ENCODE measurements around the gene RPL10. TPM values are rescaled to one million over a fixed set of nuclear protein-coding genes. Genes with fewer than 3 reads are reported as not detected.

RPL10 gene
- total RNA-seq, 2 donors from 2014 or later: 1,953 to 2,194 TPM

DNA sequence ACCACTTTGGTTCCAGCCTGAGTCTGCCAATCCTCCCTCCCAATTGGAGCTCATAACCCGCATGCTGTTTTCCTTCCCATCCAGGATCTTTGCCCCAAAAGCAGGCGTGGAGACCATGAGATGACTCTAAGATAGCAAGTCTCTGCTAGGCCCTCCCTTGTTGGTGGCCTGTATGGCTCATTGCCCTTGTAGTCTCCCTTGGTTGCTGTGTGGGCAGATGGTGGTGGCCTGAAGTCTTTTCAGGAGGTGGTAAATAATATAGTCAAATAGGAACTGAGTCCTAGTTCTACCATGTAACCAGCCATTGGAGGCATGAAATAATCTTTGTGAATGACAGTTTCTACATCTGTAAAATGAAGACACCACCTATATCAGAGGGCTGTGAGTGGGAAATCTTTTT lies 31.5 kb downstream of the RPL10 start:
- Mint-ChIP-seq H3K36me3 (no peaks in the 10 kb centered on the region), H3K4me3 (peak overlapping the region; percentile 84), H3K4me1 (ENCODE audit: low read depth in 2 of 2) (peaks cover 23 to 24% of the 10 kb centered on the region in 2 donors), H3K27ac (peak overlapping the region in 1 of 2 donors; percentile 84), H3K9me3 (no peaks in the 10 kb centered on the region), H3K27me3 (no peaks in the 10 kb centered on the region)
- no peak for DNase-seq (ENCODE audit: low spot score)
- ATAC-seq: no peak

DNA sequence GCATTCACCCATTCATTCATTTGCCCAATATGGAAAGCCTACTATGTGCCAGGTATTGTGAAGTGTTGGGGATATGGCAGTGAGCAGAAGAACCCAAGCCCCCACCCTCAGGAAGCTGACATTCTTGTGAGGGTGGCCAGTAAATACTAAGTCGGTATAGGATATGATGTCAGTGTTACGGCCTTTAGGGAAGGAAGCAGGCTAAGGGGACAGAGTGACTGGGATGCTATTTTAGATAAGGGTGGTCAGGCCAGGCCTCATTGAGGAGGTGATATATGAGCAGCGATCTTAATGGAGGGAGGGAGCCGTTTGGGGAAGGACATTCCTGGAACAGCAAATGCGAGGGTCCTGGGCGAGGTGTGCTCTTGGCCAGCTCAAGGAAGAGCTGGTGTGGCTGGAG lies 32.3 kb downstream of the RPL10 start:
- H3K36me3 Mint-ChIP-seq: no peaks in the 10 kb centered on the region
- DNase-seq (ENCODE audit: low spot score) (no peak), ATAC-seq (no peak)
- H3K4me3 Mint-ChIP-seq: peak overlapping the region; percentile 82
- H3K9me3 Mint-ChIP-seq: no peaks in the 10 kb centered on the region
- no peaks in the 10 kb centered on the region for H3K27me3 Mint-ChIP-seq
- peak overlapping the region; percentile 84 to 86 for H3K27ac Mint-ChIP-seq
- peaks cover 23 to 24% of the 10 kb centered on the region in 2 donors for H3K4me1 Mint-ChIP-seq (ENCODE audit: low read depth in 2 of 2)

DNA sequence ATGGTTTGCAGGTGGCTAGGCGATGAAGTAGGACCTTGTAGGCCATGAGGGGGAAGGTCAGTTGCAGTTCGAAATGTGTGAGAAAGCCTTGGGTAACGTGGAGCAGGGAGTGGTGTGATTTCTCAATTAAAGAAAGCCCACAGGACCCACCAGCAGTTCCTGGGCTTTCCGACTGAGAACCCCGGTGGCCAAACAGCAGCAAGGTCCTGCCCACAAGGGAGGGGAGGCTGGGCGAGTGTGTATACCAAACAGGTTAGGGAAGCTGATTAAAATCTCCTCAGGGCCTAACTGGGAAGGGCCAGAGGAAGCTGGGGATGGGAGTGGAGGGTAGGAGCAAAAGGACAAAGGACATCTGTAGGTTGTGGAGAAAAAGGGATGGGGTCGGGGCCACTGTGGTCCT lies 32.7 kb downstream of the RPL10 start:
- DNase-seq (ENCODE audit: low spot score) (no peak), ATAC-seq (peak in 1 of 2 donors; percentile 25)
- Mint-ChIP-seq H3K4me3 (peak overlapping the region; percentile 82), H3K27me3 (no peaks in the 10 kb centered on the region), H3K4me1 (ENCODE audit: low read depth in 2 of 2) (peaks cover 23 to 28% of the 10 kb centered on the region in 2 donors), H3K27ac (peak overlapping the region; percentile 84 to 86), H3K36me3 (no peaks in the 10 kb centered on the region), H3K9me3 (no peaks in the 10 kb centered on the region)

DNA sequence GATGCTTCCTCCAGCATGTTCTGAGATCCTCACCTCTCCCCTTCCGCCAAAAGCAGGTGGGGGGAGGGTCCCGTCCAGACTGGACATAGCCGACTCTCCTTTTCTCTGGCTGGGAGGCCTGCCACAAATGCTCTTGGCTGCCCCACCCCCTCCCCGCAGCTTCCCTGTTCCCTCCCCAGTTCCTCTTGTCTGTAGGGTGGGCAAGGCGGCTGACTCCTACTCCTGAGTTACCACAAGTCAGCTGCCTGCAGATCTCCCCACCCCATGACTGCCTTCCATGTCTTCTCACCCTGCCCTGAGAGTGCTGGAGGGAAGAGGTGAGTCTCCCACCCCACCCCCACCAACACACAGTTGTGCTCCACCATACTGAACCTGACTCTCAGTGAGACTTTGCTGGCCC lies 33.2 kb downstream of the RPL10 start:
- DNase-seq (ENCODE audit: low spot score) (no peak), ATAC-seq (no peak)
- H3K4me3 Mint-ChIP-seq: peak overlapping the region; percentile 82
- no peaks in the 10 kb centered on the region for H3K27me3 Mint-ChIP-seq
- peaks cover 27 to 32% of the 10 kb centered on the region in 2 donors for H3K4me1 Mint-ChIP-seq (ENCODE audit: low read depth in 2 of 2)
- peak overlapping the region; percentile 84 to 86 for H3K27ac Mint-ChIP-seq
- no peaks in the 10 kb centered on the region for H3K9me3 Mint-ChIP-seq
- no peaks in the 10 kb centered on the region for H3K36me3 Mint-ChIP-seq

DNA sequence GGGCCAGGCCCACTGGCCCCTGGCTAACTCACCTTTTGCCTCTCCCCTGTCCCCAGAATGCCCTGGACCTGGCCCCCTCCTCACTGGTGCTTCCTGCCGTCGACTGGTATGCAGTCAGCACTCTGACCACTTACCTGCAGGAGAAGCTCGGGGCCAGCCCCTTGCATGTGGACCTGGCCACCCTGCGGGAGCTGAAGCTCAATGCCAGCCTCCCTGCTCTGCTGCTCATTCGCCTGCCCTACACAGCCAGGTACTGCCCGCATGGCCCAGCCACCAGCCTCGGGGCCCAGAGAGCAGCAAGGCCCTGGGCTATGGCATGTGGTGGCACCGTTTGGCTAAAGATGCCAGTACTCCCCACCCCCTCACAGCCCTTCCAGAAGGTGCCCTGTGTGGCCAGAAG lies 34.0 kb downstream of the RPL10 start:
- DNase-seq (ENCODE audit: low spot score): peak; percentile 22
- no peaks in the 10 kb centered on the region for H3K9me3 Mint-ChIP-seq

DNA sequence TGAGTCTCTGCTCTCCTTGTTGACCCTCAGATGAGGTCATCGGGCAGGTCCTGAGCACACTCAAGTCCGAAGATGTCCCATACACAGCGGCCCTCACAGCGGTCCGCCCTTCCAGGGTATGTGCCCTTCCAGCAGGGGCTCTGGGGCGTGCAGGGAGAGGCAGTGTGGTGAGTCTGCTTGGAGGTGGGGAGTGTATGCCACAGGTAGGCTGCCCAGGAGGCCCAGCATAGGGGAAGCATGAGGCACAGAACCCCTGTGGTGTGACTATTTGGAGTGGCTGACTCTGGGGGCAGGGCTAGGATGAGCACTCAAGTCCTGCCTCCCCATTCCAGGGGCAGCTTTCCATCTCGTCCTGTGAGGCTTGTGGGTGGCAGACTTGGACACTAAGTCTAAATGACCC lies 35.4 kb downstream of the RPL10 start:
- H3K9me3 Mint-ChIP-seq: no peaks in the 10 kb centered on the region
- H3K36me3 Mint-ChIP-seq: no peaks in the 10 kb centered on the region
- H3K4me1 Mint-ChIP-seq (ENCODE audit: low read depth in 2 of 2): peaks cover 28 to 33% of the 10 kb centered on the region in 2 donors
- no peak overlapping the region for H3K27ac Mint-ChIP-seq
- no peak for DNase-seq (ENCODE audit: low spot score)
- ATAC-seq: no peak
- no peak overlapping the region for H3K4me3 Mint-ChIP-seq
- peaks cover 0 to 3% of the 10 kb centered on the region in 2 donors for H3K27me3 Mint-ChIP-seq

More for the DNA sequence above, 34.0 kb downstream of the RPL10 start:
- H3K27me3 Mint-ChIP-seq: no peaks in the 10 kb centered on the region
- no peaks in the 10 kb centered on the region for H3K36me3 Mint-ChIP-seq
- H3K27ac Mint-ChIP-seq: no peak overlapping the region
- H3K4me3 Mint-ChIP-seq: no peak overlapping the region
- peaks cover 27 to 33% of the 10 kb centered on the region in 2 donors for H3K4me1 Mint-ChIP-seq (ENCODE audit: low read depth in 2 of 2)
- no peak for ATAC-seq

DNA sequence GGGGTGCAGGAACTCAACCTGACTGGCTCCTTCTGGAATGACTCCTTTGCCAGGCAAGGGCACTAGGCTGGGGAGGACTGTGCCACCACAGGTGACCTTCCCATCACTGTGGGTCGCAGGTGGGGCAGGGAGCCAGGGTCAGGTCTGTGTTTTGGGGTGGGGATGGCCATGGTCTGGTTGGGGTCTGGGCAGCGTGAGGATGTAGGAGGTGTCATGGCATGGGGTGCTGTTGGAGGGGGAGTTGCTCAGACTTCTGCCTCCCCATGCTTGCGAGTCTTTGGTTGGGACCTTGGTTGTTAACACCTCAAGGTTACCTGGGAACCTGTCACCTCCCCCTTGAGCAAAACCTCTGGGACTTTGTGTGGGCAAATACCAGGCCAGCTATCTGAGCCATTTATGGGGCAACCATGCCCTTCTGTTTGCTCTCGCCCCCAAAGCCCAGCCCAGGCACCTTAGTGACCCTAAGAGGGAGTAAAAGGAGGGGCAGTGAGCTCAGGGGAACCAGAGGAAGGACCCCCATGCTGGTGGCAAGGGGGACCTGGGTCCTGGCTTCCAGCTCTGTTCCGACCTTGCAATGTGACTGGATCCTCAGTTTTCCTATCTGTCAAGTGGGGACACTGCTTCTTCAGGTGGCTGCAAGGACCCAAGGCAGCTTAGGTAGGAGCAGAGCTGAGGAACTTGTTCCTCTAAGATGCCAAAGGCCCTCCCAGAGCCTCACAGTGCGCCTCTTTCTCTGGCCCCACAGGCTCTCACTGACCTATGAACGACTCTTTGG lies 36.4 kb downstream of the RPL10 start:
- no peak overlapping the region for H3K4me3 Mint-ChIP-seq
- no peak for ATAC-seq
- no peaks in the 10 kb centered on the region for H3K36me3 Mint-ChIP-seq
- no peak overlapping the region for H3K27ac Mint-ChIP-seq
- H3K4me1 Mint-ChIP-seq (ENCODE audit: low read depth in 2 of 2): peaks cover 22 to 28% of the 10 kb centered on the region in 2 donors
- no peak for DNase-seq (ENCODE audit: low spot score)
- no peaks in the 10 kb centered on the region for H3K9me3 Mint-ChIP-seq
- peaks cover 0 to 3% of the 10 kb centered on the region in 2 donors for H3K27me3 Mint-ChIP-seq

DNA sequence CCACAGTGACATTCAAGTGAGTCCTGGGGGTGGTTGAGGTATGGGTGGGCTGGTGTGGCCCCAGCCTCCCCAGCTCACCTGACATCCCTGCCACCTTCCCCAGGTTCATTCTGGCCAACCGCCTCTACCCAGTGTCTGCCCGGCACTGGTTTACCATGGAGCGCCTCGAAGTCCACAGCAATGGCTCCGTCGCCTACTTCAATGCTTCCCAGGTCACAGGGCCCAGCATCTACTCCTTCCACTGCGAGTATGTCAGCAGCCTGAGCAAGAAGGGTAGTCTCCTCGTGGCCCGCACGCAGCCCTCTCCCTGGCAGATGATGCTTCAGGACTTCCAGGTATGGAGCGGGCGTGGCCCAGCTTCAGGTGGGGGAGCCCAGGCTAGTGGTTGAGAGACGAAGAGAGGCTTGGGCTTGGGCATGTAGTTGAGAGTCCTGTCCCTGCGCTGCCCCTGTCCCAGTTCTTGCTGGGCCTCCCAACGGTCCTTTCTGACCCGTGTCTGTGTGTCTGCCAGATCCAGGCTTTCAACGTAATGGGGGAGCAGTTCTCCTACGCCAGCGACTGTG lies 37.1 kb downstream of the RPL10 start:
- Mint-ChIP-seq H3K36me3 (no peaks in the 10 kb centered on the region), H3K4me1 (ENCODE audit: low read depth in 2 of 2) (peaks cover 19 to 24% of the 10 kb centered on the region in 2 donors), H3K27ac (peak overlapping the region in 1 of 2 donors; percentile 90), H3K4me3 (no peak overlapping the region), H3K9me3 (no peaks in the 10 kb centered on the region), H3K27me3 (peaks cover 0 to 3% of the 10 kb centered on the region in 2 donors)
- ATAC-seq: no peak
- no peak for DNase-seq (ENCODE audit: low spot score)

DNA sequence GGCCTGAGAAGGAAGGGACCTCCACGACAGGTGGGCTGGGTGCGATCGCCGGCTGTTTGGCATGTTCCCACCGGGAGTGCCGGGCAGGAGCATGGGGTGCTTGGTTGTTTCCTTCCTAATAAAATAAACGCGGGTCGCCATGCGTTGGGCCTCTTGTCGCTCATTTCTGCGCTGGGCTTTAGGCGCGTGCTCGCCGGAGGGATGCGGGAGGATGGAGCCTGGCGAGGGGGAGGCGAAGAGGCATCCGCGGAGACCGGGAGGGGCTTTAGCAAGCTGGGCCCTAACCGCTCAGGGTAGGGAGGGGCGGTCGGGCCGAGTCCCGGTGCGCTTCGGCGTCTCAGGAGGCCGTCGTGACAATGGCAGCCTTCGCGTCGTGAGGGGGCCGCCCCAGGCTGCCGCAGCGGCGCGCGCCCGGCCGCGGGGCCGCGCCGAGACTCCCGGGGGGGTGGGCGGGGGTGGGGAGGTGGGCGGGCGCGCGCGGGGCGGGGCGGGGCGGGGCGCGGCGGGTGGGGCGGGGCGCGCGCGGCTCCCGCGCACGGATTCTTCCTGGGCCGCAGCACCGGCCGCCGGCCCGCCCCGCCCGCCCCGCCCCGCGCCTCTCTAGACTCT lies 38.3 kb downstream of the RPL10 start:
- Mint-ChIP-seq H3K36me3 (no peaks in the 10 kb centered on the region), H3K9me3 (no peaks in the 10 kb centered on the region), H3K4me1 (ENCODE audit: low read depth in 2 of 2) (peaks cover 10 to 15% of the 10 kb centered on the region in 2 donors), H3K27ac (peak overlapping the region; percentile 71 to 90), H3K27me3 (peaks cover 0 to 3% of the 10 kb centered on the region in 2 donors), H3K4me3 (peak overlapping the region; percentile 61)
- ATAC-seq (peak; percentile 80 to 83), DNase-seq (ENCODE audit: low spot score) (no peak)

DNA sequence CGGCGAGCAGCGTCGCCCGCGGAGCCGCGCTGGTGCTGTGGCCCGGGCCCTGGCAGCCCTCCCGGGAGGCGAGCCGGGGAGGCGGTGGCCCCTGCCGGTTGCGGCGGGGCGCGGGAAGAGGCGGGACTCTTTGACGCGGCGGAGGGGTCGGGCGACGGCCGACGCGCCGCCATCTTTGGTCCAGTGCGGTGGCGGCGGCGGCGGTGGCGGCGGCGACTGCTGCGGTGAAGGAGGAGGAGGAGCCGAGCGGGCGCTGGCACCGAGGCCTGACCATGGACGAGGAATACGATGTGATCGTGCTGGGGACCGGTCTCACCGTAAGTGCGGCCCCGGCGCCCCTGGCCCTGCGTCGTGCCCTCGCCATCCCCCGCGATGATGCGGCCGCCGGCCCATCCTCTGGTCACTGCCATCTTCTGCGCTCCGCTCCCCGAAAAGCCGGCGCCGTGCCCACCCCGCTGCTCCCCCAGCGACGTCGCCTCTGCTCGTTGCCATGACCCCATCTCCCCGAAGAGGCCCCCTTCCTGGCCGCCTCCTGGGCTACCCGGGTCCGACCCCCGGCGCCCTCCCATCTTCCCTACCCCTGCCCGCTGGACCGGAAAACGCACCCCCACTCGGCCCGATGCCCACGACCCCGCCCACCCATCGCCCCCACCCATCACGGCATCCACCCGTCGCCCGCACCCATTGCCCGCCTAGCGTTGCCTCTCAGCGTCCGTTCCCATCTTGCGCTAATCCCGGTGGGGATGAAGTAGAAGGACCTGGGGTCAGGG lies 39.0 kb downstream of the RPL10 start, which contains the start of gene GDI1:
GDI1 (plus strand) TSS at position 172 of the 770 bp plus-strand sequence; CDS start at position 273, 101 bp downstream.
- Mint-ChIP-seq H3K36me3 (no peaks in the 10 kb centered on the region), H3K27me3 (peaks cover 0 to 3% of the 10 kb centered on the region in 2 donors), H3K9me3 (no peaks in the 10 kb centered on the region), H3K4me3 (peak within 1 kb of the TSS; percentile 86), H3K4me1 (ENCODE audit: low read depth in 2 of 2) (peaks cover 10 to 13% of the 10 kb centered on the region in 2 donors), H3K27ac (peak within 1 kb of the TSS; percentile 71 to 90)
- ATAC-seq: peak; percentile 79 to 82
- DNase-seq (ENCODE audit: low spot score): peak; percentile 77

DNA sequence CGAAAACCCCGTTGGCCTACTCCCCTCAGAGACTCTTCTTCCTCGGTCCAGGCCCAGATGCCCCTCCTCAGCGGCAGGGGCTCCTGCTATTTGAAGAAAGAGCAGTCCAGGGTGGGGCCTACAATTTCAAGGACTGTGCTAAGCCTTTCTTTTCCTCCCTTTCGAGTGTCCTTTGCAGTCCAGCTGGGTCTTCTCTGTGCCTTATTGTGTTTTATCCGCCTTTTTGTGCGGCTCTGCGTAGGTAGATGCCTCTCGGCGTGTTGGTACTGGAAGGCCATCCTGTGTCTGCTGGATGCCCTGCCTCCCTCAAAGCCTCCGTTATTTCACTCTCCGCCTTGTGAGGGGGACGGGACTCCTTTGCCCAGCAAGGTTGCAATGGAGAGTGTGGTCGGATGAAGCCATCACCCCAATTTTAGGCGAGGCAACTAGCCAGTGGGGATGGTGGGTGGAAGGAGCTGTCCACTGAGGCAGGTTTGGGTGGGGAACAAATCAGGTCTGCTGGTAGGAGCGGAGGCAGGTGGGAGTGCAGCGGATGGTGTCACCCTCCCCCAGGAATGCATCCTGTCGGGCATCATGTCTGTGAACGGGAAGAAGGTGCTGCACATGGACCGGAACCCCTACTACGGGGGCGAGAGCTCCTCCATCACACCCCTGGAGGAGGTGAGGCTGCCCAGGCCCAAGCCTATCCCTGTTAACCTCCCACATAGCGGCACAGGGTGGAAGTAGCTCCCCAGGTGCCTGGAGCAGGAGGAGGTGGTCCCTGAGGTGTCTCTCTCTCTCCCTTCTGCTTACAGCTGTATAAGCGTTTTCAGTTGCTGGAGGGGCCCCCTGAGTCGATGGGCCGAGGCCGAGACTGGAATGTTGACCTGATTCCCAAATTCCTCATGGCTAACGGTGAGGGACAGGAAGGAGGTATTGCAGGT lies 40.1 kb downstream of the RPL10 start:
- Mint-ChIP-seq H3K4me3 (peak overlapping the region; percentile 86), H3K27me3 (peaks cover 0 to 3% of the 10 kb centered on the region in 2 donors), H3K27ac (peak overlapping the region; percentile 70 to 87), H3K9me3 (no peaks in the 10 kb centered on the region), H3K4me1 (ENCODE audit: low read depth in 2 of 2) (peaks cover 10 to 13% of the 10 kb centered on the region in 2 donors), H3K36me3 (no peaks in the 10 kb centered on the region)
- no peak for ATAC-seq
- no peak for DNase-seq (ENCODE audit: low spot score)

DNA sequence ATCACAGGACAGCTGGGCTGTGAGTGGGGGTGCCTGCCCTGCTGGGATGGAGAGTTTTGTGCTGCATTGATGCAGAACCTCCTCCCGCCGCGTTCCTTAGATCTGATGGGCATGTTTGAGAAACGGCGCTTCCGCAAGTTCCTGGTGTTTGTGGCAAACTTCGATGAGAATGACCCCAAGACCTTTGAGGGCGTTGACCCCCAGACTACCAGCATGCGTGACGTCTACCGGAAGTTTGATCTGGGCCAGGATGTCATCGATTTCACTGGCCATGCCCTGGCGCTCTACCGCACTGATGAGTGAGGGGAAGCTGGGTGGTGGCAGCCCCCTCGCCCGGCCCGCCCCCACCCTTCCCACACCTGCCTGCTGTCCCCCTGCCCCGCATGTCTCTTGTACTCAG lies 41.7 kb downstream of the RPL10 start:
- H3K27me3 Mint-ChIP-seq: peaks cover 0 to 3% of the 10 kb centered on the region in 2 donors

More for the DNA sequence above, 41.7 kb downstream of the RPL10 start:
- DNase-seq (ENCODE audit: low spot score) (no peak), ATAC-seq (no peak)
- Mint-ChIP-seq H3K9me3 (no peaks in the 10 kb centered on the region), H3K4me3 (no peak overlapping the region), H3K27ac (no peak overlapping the region), H3K36me3 (no peaks in the 10 kb centered on the region), H3K4me1 (ENCODE audit: low read depth in 2 of 2) (peaks cover 10 to 16% of the 10 kb centered on the region in 2 donors)

Measured in natural killer cell treated with Interleukin-12 subunit alpha and Interleukin-12 subunit beta and Interleukin-15 and Interleukin-18, amount 100 ng/mL, for 72 hours (primary cell).